Tibial artery (tissue), 4 donors: ENCODE data around the gene COLEC12.

Experiments
- DNase-seq, 2 donors: peaks; one replicate each; pipeline ENCODE4 v3.0.0-alpha.2; 2019
- H3K27ac ChIP-seq, 2 donors: fragments of 200-600 bp; sonication (generic) in 1 of 2; 1 replicate in 1 of 2; 2 replicates in 1 of 2; pipeline ENCODE4 v1.5.1; 2018 to 2019; ENCODE audit warnings: mild to moderate bottlenecking in 1 of 2
- H3K27me3 ChIP-seq, 2 donors: fragments of 200-600 bp; sonication (generic) in 1 of 2; one replicate each; pipeline versions ENCODE4 v1.5.1 to v1.6.0; 2016 to 2019
- H3K36me3 ChIP-seq, 3 donors: fragments of 200-600 bp; sonication (generic) in 2 of 3; one replicate each; pipeline ENCODE4 v1.5.1; 2016 to 2019; ENCODE audit warnings: mild to moderate bottlenecking in 2 of 3
- H3K4me1 ChIP-seq, 4 donors: fragments of 200-600 bp; sonication (generic) in 2 of 4; 1 replicate in 3 of 4; 2 replicates in 1 of 4; pipeline ENCODE4 v1.5.1; 2016 to 2019
- H3K4me3 ChIP-seq, 2 donors: fragments of 200-600 bp; sonication (generic) in 1 of 2; 1 replicate in 1 of 2; 2 replicates in 1 of 2; pipeline ENCODE4 v1.5.1; 2018 to 2019; ENCODE audit warnings: mild to moderate bottlenecking in 2 of 2
- H3K9me3 ChIP-seq, 3 donors: fragments of 200-600 bp; sonication (generic) in 1 of 3; one replicate each; pipeline ENCODE4 v1.5.1; 2016 to 2019
- CTCF ChIP-seq, 2 experiments: fragments of 200-600 bp in 1 of 2; fragments of 450-650 bp in 1 of 2; IDR thresholded peaks; one replicate each; pipeline ENCODE4 v1.5.1; 2017 to 2019; ENCODE audit warnings: antibody characterized with exemption in 2 of 2, mild to moderate bottlenecking in 1 of 2, moderate library complexity in 1 of 2
- intact Hi-C: fragments of 100-400 bp; cut with DNase I; formaldehyde crosslinking; loops from one replicate; pipeline ENCODE4 v1.15.0; 2023; ENCODE audit warnings: low total_unique reads

Gene COLEC12

GRCh38 chr18:433298-433697, 67.2 kb downstream of the COLEC12 start:
- Histone ChIP-seq H3K27ac (no peak overlapping the region), H3K36me3 (no peaks in the 10 kb centered on the region), H3K9me3 (no peaks in the 10 kb centered on the region), H3K27me3 (no peaks in the 10 kb centered on the region), H3K4me3 (no peak overlapping the region), H3K4me1 (no peaks in the 10 kb centered on the region)
- no peak for TF ChIP-seq CTCF (IDR thresholded peaks at IDR 0.05)
- no peak for DNase-seq
- intact Hi-C loops, result no loop called here

GRCh38 chr18:432791-433190, 67.7 kb downstream of the COLEC12 start:
- no peak for DNase-seq
- no peak overlapping the region for H3K27ac ChIP-seq

GRCh38 chr18:429030-429429, 71.5 kb downstream of the COLEC12 start:
- Histone ChIP-seq H3K9me3 (no peaks in the 10 kb centered on the region), H3K27me3 (no peaks in the 10 kb centered on the region), H3K36me3 (no peaks in the 10 kb centered on the region), H3K4me1 (peaks cover 0 to 7% (median 0%) of the 10 kb centered on the region in 4 donors), H3K4me3 (no peak overlapping the region), H3K27ac (no peak overlapping the region)
- no peak for DNase-seq
- TF ChIP-seq CTCF (IDR thresholded peaks at IDR 0.05), result no peak
- intact Hi-C loops, result no loop called here

More at GRCh38 chr18:432791-433190, 67.7 kb downstream of the COLEC12 start:
- H3K36me3 ChIP-seq, result no peaks in the 10 kb centered on the region
- intact Hi-C loops, result no loop called here
- TF ChIP-seq CTCF (IDR thresholded peaks at IDR 0.05), result no peak
- no peaks in the 10 kb centered on the region for H3K9me3 ChIP-seq
- H3K4me3 ChIP-seq, result no peak overlapping the region
- H3K4me1 ChIP-seq, result no peaks in the 10 kb centered on the region
- H3K27me3 ChIP-seq, result no peaks in the 10 kb centered on the region

- no peak overlapping the region for H3K4me3 ChIP-seq
- intact Hi-C loops, result no loop called here
- H3K9me3 ChIP-seq, result no peaks in the 10 kb centered on the region
- DNase-seq, result no peak
- H3K36me3 ChIP-seq, result no peaks in the 10 kb centered on the region
- no peaks in the 10 kb centered on the region for H3K27me3 ChIP-seq
- peaks cover 0 to 10% (median 0%) of the 10 kb centered on the region in 4 donors for H3K4me1 ChIP-seq
- no peak for TF ChIP-seq CTCF (IDR thresholded peaks at IDR 0.05)
- no peak overlapping the region for H3K27ac ChIP-seq
Observed at GRCh38 chr18:427005-427404, 73.5 kb downstream of the COLEC12 start.

GRCh38 chr18:425106-425745, 75.3 kb downstream of the COLEC12 start:
- DNase-seq, result no peak
- H3K27ac ChIP-seq, result no peak overlapping the region
- H3K9me3 ChIP-seq, result no peaks in the 10 kb centered on the region
- H3K27me3 ChIP-seq, result no peaks in the 10 kb centered on the region
- H3K4me3 ChIP-seq, result no peak overlapping the region
- no peak for TF ChIP-seq CTCF (IDR thresholded peaks at IDR 0.05)
- H3K4me1 ChIP-seq, result peaks cover 0 to 10% (median 0%) of the 10 kb centered on the region in 4 donors
- no peaks in the 10 kb centered on the region for H3K36me3 ChIP-seq
- intact Hi-C loops, result no loop called here

- no peak overlapping the region for H3K27ac ChIP-seq
- H3K4me1 ChIP-seq, result peaks cover 0 to 10% (median 0%) of the 10 kb centered on the region in 4 donors
- no peak overlapping the region for H3K4me3 ChIP-seq
- no peak for DNase-seq
- intact Hi-C loops, result no loop called here
- no peaks in the 10 kb centered on the region for H3K36me3 ChIP-seq
- H3K9me3 ChIP-seq, result no peaks in the 10 kb centered on the region
- no peak for TF ChIP-seq CTCF (IDR thresholded peaks at IDR 0.05)
- H3K27me3 ChIP-seq, result no peaks in the 10 kb centered on the region
Observed at GRCh38 chr18:424668-425067, 75.8 kb downstream of the COLEC12 start.
